ENCODE data around the gene ERBB2.
"Not testable (repeated sequence)": the region's sequence is repeated elsewhere in the genome, so short reads cannot be mapped to it uniquely, and the experiment has no call there.

Gene ERBB2

GRCh38 chr17:39763051-39763820 lies 63.4 kb downstream of the ERBB2 start:
- DNase-seq (ENCODE audit: low read depth, low spot score) = no peak

GRCh38 chr17:39764171-39764570 lies 64.3 kb downstream of the ERBB2 start:
- not testable (repeated sequence) for DNase-seq (ENCODE audit: low read depth, low spot score)

GRCh38 chr17:39765175-39765574 lies 65.3 kb downstream of the ERBB2 start:
- DNase-seq (ENCODE audit: low read depth, low spot score) = no peak

- DNase-seq (ENCODE audit: low read depth, low spot score) = no peak
These were observed 65.9 kb downstream of the ERBB2 start for GRCh38 chr17:39765766-39766165.

GRCh38 chr17:39767147-39767546 lies 67.3 kb downstream of the ERBB2 start:
- DNase-seq (ENCODE audit: low read depth, low spot score) = no peak

GRCh38 chr17:39769974-39770587 lies 70.2 kb downstream of the ERBB2 start:
- DNase-seq (ENCODE audit: low read depth, low spot score) = peak; percentile 49

- no peak for DNase-seq (ENCODE audit: low read depth, low spot score)
These were observed 72.6 kb downstream of the ERBB2 start for GRCh38 chr17:39772415-39772814.

GRCh38 chr17:39772987-39773934 lies 73.4 kb downstream of the ERBB2 start:
- DNase-seq (ENCODE audit: low read depth, low spot score) = no peak

- no peak for DNase-seq (ENCODE audit: low read depth, low spot score)
These were observed 74.2 kb downstream of the ERBB2 start for GRCh38 chr17:39774047-39774446.

- DNase-seq (ENCODE audit: low read depth, low spot score) = no peak
These were observed 75.2 kb downstream of the ERBB2 start for GRCh38 chr17:39775031-39775430.

- no peak for DNase-seq (ENCODE audit: low read depth, low spot score)
These were observed 76.4 kb downstream of the ERBB2 start for GRCh38 chr17:39776252-39776651.

GRCh38 chr17:39777534-39778365 lies 77.9 kb downstream of the ERBB2 start:
- no peak for DNase-seq (ENCODE audit: low read depth, low spot score)
